Hepatocyte (in vitro differentiated cells): ENCODE results near the gene MEOX1.

Source experiments
- EZH2 ChIP-seq: fragments of 200-600 bp; sonication (generic); IDR thresholded peaks from 2 replicates; pipeline ENCODE4 v1.6.1; 2016; ENCODE audit warnings: antibody characterized with exemption, mild to moderate bottlenecking, borderline replicate concordance
- TF ChIP-seq, protein P1 (sequence below): fragments of 200-600 bp; sonication (generic); IDR thresholded peaks from 2 replicates; pipeline ENCODE4 v1.5.1; 2016; ENCODE audit warnings: antibody characterized with exemption, mild to moderate bottlenecking; ENCODE audit not compliant: poor library complexity

- TF ChIP-seq, protein P1, sequence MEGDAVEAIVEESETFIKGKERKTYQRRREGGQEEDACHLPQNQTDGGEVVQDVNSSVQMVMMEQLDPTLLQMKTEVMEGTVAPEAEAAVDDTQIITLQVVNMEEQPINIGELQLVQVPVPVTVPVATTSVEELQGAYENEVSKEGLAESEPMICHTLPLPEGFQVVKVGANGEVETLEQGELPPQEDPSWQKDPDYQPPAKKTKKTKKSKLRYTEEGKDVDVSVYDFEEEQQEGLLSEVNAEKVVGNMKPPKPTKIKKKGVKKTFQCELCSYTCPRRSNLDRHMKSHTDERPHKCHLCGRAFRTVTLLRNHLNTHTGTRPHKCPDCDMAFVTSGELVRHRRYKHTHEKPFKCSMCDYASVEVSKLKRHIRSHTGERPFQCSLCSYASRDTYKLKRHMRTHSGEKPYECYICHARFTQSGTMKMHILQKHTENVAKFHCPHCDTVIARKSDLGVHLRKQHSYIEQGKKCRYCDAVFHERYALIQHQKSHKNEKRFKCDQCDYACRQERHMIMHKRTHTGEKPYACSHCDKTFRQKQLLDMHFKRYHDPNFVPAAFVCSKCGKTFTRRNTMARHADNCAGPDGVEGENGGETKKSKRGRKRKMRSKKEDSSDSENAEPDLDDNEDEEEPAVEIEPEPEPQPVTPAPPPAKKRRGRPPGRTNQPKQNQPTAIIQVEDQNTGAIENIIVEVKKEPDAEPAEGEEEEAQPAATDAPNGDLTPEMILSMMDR: no peak
- no peak for TF ChIP-seq EZH2
Measured at GRCh38 chr17:43661699-43662412, at the start of gene MEOX1.
